DMS79 treated with DMSO at 0.1 percent for 48 hours (cell line): ENCODE results near the gene PSMA1.

Experiments used
- DNase-seq: peaks from one replicate; lab custom pipeline; 2025; lab: John Stamatoyannopoulos, UW

Gene PSMA1

DNA sequence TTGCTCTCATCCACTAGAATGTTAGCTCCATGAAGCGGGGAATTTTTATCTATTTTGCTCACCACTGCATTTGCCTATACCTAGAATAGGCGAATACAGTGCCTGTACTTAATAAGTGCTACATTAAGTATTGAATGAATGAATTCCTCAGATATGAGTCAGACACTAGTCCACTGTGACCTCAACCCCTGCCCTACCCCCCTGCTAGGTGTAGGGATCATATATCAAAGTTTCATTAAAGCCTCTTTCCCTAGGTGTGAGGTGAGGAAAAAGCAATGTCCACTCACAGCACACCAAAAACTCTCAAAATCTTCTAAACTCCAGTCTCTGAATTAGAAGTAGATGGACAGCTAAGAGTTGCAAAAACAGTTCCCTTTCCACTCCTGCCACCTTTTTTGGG lies 9.8 kb upstream of the PSMA1 start:
- DNase-seq: no peak

DNA sequence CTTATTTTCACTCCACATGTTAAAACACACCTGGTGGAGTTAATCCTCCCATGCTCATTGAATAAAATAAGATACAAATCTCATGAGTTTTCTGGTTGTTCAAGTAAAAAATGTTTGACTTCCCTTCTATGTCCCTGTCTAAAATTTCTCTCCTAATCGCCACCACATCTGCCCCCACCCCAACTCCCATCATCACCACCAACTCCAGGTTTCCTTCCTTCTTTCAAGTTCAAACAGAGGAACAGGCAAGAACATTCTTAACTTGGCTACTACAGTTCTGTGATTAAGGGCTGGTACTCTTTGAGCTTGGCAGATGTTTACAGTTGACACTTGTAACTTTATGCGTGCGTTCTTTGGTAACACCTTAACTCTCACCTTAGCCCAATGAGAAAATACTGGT lies 9.1 kb upstream of the PSMA1 start:
- DNase-seq: no peak

DNA sequence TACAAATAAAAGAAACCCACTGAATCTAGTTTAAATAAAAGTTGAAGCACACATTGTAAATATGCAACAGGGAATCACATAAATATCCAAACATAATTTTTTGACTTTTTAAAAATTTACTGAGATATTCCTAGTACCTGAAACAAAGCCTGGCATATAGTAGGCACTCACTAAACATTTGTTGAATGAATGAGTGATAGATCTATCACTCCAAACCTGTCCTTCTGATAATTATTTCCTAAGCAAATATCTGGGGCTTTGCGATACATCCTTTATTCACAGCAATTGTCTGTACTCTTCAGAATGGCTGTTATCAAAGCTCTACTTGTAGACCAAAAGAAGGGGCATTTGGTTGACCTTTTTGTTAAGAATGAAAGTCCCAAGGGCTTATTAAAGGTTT lies 2.6 kb upstream of the PSMA1 start:
- no peak for DNase-seq

GRCh38 chr11:14522245-14522644 lies 2.1 kb upstream of the PSMA1 start:
- no peak for DNase-seq

GRCh38 chr11:14520747-14521151 lies 563 bp upstream of the PSMA1 start:
- no peak for DNase-seq

- DNase-seq: no peak
Measured at GRCh38 chr11:14519597-14519916, 629 bp downstream of the PSMA1 start.

DNA sequence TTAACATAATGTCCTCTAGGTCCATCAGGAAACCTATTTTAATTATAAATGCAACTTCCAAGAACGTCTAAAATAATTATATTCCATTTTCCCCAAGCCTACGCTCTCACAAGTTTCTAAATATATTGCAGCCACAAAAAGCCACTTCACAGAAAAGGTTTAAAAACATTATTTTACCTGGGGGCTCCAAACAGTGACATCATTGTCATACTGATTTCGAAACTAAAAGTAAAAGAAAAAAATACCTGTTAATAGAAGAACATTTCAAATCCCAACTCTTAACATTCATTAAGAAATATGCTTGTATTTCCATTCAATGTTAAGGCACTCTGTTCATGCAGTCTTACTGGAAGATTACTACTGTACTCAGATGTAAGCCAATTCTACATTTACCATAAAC lies 1.4 kb downstream of the PSMA1 start:
- DNase-seq: no peak

DNA sequence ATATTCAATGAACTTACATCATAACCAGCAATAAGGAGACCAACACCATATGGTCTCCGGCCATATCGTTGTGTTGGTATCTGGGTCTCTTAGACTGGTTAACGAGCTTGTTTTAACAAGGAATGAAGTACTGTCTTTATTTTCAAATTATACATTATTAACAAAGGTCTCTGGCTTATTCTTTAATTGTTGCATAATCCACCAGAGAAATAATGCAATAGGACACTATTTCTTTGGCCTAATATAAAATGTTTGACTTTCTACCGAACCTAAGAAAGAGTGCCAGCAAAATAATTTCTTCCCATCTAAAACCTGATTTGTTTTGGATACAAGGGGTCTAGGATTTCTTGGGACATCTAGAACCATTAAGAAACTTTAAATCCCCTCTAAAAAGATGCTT lies 6.4 kb downstream of the PSMA1 start:
- DNase-seq: no peak

GRCh38 chr11:14506532-14506931 lies 13.7 kb downstream of the PSMA1 start:
- no peak for DNase-seq

GRCh38 chr11:14503023-14503422 lies 17.2 kb downstream of the PSMA1 start:
- DNase-seq: no peak

DNA sequence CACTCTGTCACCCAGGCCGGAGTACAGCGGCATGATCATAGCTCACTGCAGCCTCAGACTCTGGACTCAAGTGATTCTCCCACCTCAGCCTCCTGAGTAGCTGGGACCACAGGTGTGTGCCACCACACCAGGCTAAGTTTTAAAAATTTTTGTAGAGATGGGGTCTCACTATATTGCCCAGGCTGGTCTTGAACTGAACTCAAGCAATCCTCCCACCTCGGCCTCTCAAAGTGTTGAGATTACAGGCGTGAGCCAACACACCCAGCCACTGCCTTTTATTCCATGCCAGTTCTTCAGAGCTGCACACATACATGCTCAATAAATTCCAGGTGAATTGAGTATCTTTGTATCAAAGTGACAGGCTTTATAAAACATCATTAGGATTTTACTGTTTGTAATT lies 18.1 kb downstream of the PSMA1 start:
- DNase-seq: no peak

DNA sequence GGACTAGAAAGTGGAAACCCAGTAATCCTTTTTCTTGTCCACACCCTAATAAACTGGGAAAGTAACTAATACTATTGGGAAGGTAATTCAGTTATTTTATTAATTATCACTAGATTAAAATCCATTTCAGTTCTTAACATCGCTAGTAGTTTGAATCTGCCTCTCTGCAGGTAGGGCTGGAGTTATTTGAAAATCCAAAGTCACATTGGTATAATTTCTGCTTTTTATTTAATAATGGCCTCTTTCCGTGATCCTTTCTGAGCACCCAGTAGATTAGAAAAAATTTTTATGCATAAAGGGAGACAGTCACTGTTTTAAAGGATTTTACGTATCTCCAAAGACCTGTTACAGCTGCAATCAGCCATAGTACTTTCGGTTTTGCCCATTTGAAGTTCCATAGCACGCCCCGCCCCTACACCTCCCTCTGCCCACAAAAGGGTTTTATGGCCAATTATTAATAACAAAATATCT lies 20.0 kb downstream of the PSMA1 start:
- peak; percentile 67 for DNase-seq

DNA sequence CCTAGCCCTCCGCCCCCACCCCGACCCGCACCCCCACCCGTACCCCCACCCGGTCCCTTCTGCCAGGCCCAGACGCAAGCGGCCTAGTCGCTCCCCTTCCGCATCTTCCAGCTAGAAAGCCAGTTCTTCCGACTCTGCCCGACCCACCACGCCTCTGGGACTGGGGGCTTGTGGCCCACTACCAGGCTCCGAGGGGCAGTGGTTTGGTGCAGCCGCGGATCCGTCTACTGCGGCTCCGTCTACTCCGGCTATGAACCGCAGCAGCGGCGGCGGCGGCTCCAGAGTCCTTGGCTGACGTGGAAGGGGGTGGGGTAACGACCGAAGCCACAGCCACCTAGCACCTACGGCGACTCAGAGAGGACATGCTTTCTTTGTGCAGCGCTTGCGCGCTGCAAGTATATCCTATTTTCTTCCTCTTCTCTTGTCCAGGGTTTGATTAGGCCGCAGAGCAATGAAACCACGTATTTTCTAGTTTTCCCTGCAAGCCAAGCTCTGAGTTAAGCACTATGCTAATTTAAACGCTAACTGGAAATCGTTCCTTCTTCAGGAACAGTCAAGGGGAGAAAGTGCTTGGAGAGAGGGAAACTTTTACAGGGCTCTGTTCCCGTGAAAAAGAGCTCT lies 20.5 kb downstream of the PSMA1 start, which contains the start of gene COPB1:
TSS of gene COPB1 (minus strand) at position 252 of the 621 bp plus-strand sequence. CDS start 883 bp downstream, outside the sequence.
- DNase-seq: peak; percentile 88

DNA sequence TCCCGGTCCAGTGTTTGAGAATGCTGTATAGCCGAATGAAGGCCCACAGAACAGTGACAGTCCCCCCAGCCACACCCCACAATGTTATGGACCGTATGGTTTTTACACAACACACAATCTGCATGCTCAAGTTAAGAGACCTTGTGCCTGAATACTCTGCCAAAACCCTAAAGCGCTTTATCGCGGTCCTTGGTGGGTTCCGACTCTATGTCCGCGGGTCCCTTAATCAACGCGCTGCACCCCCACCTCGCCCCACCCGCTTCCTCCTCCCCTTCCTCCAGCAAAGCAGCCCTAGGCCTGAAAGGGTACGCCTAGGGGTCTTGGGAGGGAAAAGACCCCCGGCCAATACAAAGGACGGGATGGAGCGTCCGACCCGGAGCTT lies 21.0 kb downstream of the PSMA1 start:
- DNase-seq: no peak

DNA sequence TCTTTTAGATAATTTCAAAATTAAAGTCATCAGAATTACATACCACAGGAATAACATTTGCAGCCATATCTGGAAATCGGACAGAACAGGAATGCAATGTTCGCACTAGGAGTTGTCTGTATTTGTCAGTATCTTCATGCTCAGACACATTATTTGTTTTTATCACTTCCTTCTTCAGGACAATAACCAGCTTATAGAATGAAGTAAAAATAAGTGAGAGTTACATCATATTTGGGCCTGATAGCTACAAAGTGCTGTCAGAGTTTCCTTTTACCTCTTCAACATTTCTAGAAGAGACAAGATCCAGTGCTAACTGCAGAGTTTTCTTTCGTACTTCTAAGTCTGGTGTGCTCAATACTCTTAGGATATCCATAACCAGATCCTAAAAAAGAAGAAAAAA lies 39.5 kb downstream of the PSMA1 start:
- no peak for DNase-seq

- DNase-seq: no peak
Measured at GRCh38 chr11:14471127-14471526, 49.1 kb downstream of the PSMA1 start.

- DNase-seq: no peak
Measured at GRCh38 chr11:14463623-14464022, 56.6 kb downstream of the PSMA1 start.

GRCh38 chr11:14460147-14460546 lies 60.0 kb downstream of the PSMA1 start:
- no peak for DNase-seq

DNA sequence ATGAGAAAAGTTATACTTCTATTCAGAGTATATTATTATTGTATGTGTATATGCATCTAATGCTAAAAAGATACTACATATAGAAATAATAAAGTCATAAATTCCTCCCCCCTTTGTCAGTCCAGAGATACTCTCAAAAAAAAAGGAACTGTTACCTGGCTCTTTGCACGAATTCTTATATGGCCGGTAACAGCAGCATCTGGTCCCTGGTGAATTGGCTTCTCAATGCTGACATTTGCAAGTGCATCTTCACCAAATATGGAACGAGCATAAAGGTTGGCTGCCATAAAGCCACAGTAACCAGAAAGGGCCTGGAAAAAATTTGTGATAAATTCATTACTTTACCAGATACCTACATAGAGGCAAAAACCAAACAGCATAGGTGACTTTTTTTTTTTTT lies 61.8 kb downstream of the PSMA1 start:
- DNase-seq: no peak

- DNase-seq: no peak
Measured at GRCh38 chr11:14455648-14456430, 64.3 kb downstream of the PSMA1 start.
